Epithelial cell of proximal tubule (primary cell): ENCODE data around the gene RPS6KB2. TPM values are rescaled to one million over a fixed set of nuclear protein-coding genes. Genes with fewer than 3 reads are reported as not detected.
"Not testable (repeated sequence)": the region's sequence is repeated elsewhere in the genome, so short reads cannot be mapped to it uniquely, and the experiment has no call there.

Experiments used
- DNase-seq: peaks from one replicate; pipeline ENCODE4 v3.0.0-alpha.2; 2011; ENCODE audit warnings: low read depth
- H3K4me3 ChIP-seq: 2 replicates; pipeline ENCODE4 v1.5.1; 2011; ENCODE audit warnings: low read depth, mild to moderate bottlenecking, low read length
- CTCF ChIP-seq: conservative IDR thresholded peaks from 2 replicates; pipeline ENCODE4 v1.5.1; 2012; ENCODE audit warnings: low read depth, mild to moderate bottlenecking, low read length
- total RNA-seq: library from RNA; depleted of rRNA; stranded (reverse); fragments of >200 nt; gene quantifications from 2 replicates; pipeline ENCODE4 v1.2.3, GENCODE V29; 2015

Gene RPS6KB2
- total RNA-seq, 1 donor from 2014 or later: 64.1 TPM

- no peak overlapping the region for H3K4me3 ChIP-seq
- no peak for DNase-seq
- no peak for TF ChIP-seq CTCF
Observed at GRCh38 chr11:67463186-67463585, 34.9 kb downstream of the RPS6KB2 start.

GRCh38 chr11:67463680-67464410, 35.6 kb downstream of the RPS6KB2 start:
- H3K4me3 ChIP-seq: peak overlapping the region; percentile 83
- DNase-seq: no peak
- no peak for TF ChIP-seq CTCF

- no peak for TF ChIP-seq CTCF
- H3K4me3 ChIP-seq: peak overlapping the region; percentile 83
- no peak for DNase-seq
Observed at GRCh38 chr11:67464411-67465188, 36.3 kb downstream of the RPS6KB2 start.

GRCh38 chr11:67465189-67465510, 36.9 kb downstream of the RPS6KB2 start:
- TF ChIP-seq CTCF: no peak
- DNase-seq: no peak
- peak overlapping the region; percentile 83 for H3K4me3 ChIP-seq

GRCh38 chr11:67465530-67465929, 37.2 kb downstream of the RPS6KB2 start:
- not testable (repeated sequence) for DNase-seq
- peak overlapping the region; percentile 83 for H3K4me3 ChIP-seq

- DNase-seq: no peak
- TF ChIP-seq CTCF: no peak
Observed at GRCh38 chr11:67466367-67466766, 38.1 kb downstream of the RPS6KB2 start.

GRCh38 chr11:67466962-67467771, 38.9 kb downstream of the RPS6KB2 start:
- peak overlapping the region; percentile 84 for H3K4me3 ChIP-seq
- TF ChIP-seq CTCF: no peak
- DNase-seq: no peak

More at GRCh38 chr11:67466367-67466766, 38.1 kb downstream of the RPS6KB2 start:
- H3K4me3 ChIP-seq: no peak overlapping the region
